ACC112 (cell line): ENCODE results near the gene ADRB2.

Source experiments
- H2AFZ ChIP-seq: fragments of 200-600 bp; sonication (generic); one replicate; pipeline ENCODE4 v1.6.0; 2017; ENCODE audit warnings: antibody characterized with exemption, low read length; ENCODE audit not compliant: unreplicated experiment
- H3K27ac ChIP-seq: fragments of 200-600 bp; sonication (generic); 2 replicates; pipeline ENCODE4 v1.5.1; 2014; ENCODE audit warnings: low read depth, mild to moderate bottlenecking, antibody characterized with exemption, low read length, moderate library complexity
- H3K27me3 ChIP-seq: fragments of 200-600 bp; sonication (generic); 2 replicates; pipeline ENCODE4 v1.6.1; 2014; ENCODE audit warnings: mild to moderate bottlenecking, antibody characterized with exemption, low read length, moderate library complexity, mixed read lengths; ENCODE audit not compliant: insufficient read depth
- H3K36me3 ChIP-seq: fragments of 200-600 bp; sonication (generic); 2 replicates; pipeline ENCODE4 v1.6.1; 2016; ENCODE audit warnings: mild to moderate bottlenecking, antibody characterized with exemption, low read length, moderate library complexity, mixed read lengths; ENCODE audit not compliant: insufficient read depth
- H3K4me1 ChIP-seq: fragments of 200-600 bp; sonication (generic); one replicate; pipeline ENCODE4 v1.6.1; 2016; ENCODE audit warnings: low read length, mixed read lengths; ENCODE audit not compliant: insufficient read depth, unreplicated experiment, control insufficient read depth
- H3K4me3 ChIP-seq: fragments of 200-600 bp; sonication (generic); 2 replicates; pipeline ENCODE4 v1.5.1; 2014; ENCODE audit warnings: mild to moderate bottlenecking, low read depth, low read length
- H3K79me2 ChIP-seq: fragments of 200-600 bp; sonication (generic); one replicate; pipeline ENCODE4 v1.6.0; 2016; ENCODE audit warnings: low read length; ENCODE audit not compliant: control insufficient read depth, unreplicated experiment, insufficient read depth

The ADRB2 gene

GRCh38 chr5:148842161-148842560, 15.8 kb downstream of the ADRB2 start:
- no peaks in the 10 kb centered on the region for H3K27me3 ChIP-seq
- H2AFZ ChIP-seq, result no peak overlapping the region
- H3K4me1 ChIP-seq, result peaks cover 49% of the 10 kb centered on the region

DNA sequence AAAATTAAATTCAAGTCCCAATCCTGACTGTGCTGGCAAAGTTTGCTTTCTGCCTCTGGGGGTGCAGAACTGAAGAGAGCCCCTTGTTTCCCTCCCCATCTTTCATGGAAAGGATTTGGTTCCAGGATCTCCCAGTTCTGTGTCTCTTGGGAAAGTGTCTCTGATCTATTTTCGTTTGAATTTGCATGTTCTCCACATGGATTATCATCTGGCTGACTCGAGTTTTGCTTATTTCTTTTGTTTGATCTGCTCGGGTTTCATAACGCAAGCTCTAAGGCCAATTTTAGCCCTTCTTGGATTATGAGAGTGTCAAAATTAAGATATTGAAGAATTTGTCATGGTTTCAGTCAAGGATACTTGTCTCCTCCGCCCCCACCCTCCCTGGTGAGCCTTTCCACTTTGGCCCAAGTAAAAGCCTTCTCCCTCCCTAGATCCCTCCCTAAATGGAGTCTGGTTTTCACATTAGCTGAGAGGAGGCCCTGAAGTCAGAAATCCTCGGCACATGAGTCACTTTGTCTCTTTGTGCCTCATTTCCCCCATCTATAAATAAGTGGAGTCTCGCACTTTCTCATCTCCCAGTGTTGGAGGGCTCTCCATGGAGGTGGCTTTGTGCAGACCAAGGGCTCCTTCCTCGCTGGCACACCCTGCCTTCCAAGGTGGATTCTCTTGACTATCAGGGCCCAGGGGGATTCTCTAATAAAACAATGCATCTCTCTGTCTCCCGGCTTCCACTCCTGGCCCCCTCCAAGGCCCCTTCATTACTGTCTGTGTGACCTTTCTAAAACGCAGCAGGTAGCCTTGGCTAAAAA, 17.3 kb downstream of the ADRB2 start:
- peak overlapping the region; percentile 95 for H2AFZ ChIP-seq
- peaks cover 49% of the 10 kb centered on the region for H3K4me1 ChIP-seq
- H3K4me3 ChIP-seq, result no peak overlapping the region; the same call in 1 of the 2 replicates
- H3K27ac ChIP-seq, result peak overlapping the region; percentile 40; the same call in 1 of the 2 replicates
- H3K27me3 ChIP-seq, result no peaks in the 10 kb centered on the region
- H3K36me3 ChIP-seq, result no peaks in the 10 kb centered on the region
- no peaks in the 10 kb centered on the region for H3K79me2 ChIP-seq

More at GRCh38 chr5:148842161-148842560, 15.8 kb downstream of the ADRB2 start:
- Histone ChIP-seq H3K4me3 (no peak overlapping the region), H3K79me2 (no peaks in the 10 kb centered on the region), H3K36me3 (no peaks in the 10 kb centered on the region), H3K27ac (no peak overlapping the region)

DNA sequence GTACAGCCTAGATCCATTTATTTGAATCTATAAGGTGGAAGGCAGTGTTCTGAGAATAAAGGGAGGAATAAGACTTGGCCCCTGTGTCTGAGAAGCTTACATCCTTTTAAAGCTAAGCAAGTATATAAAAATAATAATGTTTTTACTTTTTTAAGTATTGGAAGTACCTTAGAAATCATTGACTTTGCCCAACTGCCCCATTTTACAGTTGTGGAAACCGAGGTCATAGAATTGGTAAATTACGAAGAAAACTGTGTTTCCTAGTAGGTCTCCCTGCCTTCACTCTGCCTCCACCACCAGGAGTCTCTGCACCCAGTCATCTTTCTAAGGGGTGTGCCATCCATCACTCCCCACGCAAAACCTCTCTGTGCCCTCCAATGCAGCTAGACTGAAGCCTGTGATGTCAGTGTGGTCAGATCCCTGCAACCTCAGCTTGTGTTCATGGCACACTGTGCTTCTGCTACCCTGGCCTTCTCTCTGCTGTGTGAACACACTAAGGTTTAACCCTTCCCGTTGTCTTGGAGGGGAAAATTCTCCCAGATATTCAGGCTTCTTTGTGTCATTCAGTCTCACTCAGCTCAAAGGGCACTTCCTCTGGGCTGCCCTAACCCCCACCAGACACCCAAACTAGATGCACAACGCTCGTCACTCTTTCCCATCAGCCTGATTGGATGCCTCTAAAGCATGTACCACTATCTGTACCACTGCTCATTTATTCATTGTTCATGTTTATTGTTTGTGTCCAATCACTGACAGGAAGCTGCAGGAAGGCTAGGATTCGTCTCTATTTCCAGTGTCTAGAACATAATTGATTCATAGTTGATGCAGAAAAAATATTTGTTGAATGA, 18.2 kb downstream of the ADRB2 start:
- Histone ChIP-seq H2AFZ (no peak overlapping the region), H3K36me3 (no peaks in the 10 kb centered on the region), H3K27me3 (no peaks in the 10 kb centered on the region), H3K4me1 (peaks cover 49% of the 10 kb centered on the region), H3K4me3 (no peak overlapping the region), H3K79me2 (no peaks in the 10 kb centered on the region), H3K27ac (peak overlapping the region; percentile 40; the same call in 1 of the 2 replicates)

DNA sequence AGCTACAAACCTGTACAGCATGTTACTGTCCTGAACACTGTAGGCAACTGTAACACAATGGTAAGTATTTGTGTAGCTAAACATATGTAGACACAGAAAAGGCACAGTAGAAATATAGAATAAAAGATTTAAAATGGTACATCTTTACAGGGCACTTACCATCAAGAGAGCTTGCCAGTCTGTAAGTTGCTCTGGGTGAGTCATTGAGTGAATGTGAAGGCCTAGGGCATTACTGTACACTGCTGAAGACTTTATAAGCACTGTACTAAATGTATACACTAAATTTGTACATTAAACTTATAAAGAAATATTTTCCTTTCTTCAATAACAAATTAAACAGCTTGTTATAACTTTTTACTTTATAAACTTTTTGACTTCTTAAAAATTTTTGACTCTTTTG, 20.5 kb downstream of the ADRB2 start:
- H3K27ac ChIP-seq, result no peak overlapping the region
- no peaks in the 10 kb centered on the region for H3K79me2 ChIP-seq
- no peak overlapping the region for H2AFZ ChIP-seq
- H3K4me1 ChIP-seq, result peaks cover 42% of the 10 kb centered on the region
- H3K27me3 ChIP-seq, result no peaks in the 10 kb centered on the region
- H3K36me3 ChIP-seq, result no peaks in the 10 kb centered on the region
- H3K4me3 ChIP-seq, result no peak overlapping the region

DNA sequence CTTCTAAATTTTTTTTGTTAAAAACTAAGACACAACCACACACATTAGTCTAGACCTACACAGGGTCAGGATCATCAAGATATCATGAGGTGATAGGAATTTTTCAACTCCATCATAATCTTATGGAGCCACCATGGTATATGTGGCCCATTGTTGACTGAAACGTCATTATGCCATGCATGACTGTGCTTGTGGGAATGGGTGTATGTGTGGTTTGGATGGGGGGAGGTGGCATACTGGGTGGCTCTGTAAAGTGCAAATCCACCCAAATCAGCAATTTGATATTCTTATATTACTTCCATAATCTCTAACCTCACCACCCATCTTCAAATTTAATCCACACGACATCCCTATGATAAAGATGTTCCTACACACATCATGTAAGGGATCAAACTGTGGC, 21.0 kb downstream of the ADRB2 start:
- Histone ChIP-seq H3K27ac (no peak overlapping the region), H3K4me1 (peaks cover 40% of the 10 kb centered on the region), H3K4me3 (no peak overlapping the region), H3K36me3 (no peaks in the 10 kb centered on the region), H3K79me2 (no peaks in the 10 kb centered on the region), H2AFZ (no peak overlapping the region), H3K27me3 (no peaks in the 10 kb centered on the region)

- no peak overlapping the region for H3K27ac ChIP-seq
- no peaks in the 10 kb centered on the region for H3K79me2 ChIP-seq
- no peak overlapping the region for H2AFZ ChIP-seq
- no peaks in the 10 kb centered on the region for H3K36me3 ChIP-seq
- no peaks in the 10 kb centered on the region for H3K27me3 ChIP-seq
- H3K4me1 ChIP-seq, result peaks cover 29% of the 10 kb centered on the region
- no peak overlapping the region for H3K4me3 ChIP-seq
Measured at GRCh38 chr5:148848393-148849031, 22.1 kb downstream of the ADRB2 start.

GRCh38 chr5:148849461-148849860, 23.1 kb downstream of the ADRB2 start:
- H3K27me3 ChIP-seq, result no peaks in the 10 kb centered on the region
- H3K4me1 ChIP-seq, result peaks cover 22% of the 10 kb centered on the region
- no peaks in the 10 kb centered on the region for H3K79me2 ChIP-seq
- no peaks in the 10 kb centered on the region for H3K36me3 ChIP-seq
- H3K4me3 ChIP-seq, result no peak overlapping the region
- H2AFZ ChIP-seq, result no peak overlapping the region
- H3K27ac ChIP-seq, result no peak overlapping the region

GRCh38 chr5:148850836-148851235, 24.4 kb downstream of the ADRB2 start:
- Histone ChIP-seq H3K4me3 (no peak overlapping the region), H3K27me3 (no peaks in the 10 kb centered on the region), H3K79me2 (no peaks in the 10 kb centered on the region), H3K4me1 (peaks cover 11% of the 10 kb centered on the region), H3K27ac (no peak overlapping the region), H2AFZ (no peak overlapping the region), H3K36me3 (no peaks in the 10 kb centered on the region)

- Histone ChIP-seq H3K27me3 (no peaks in the 10 kb centered on the region), H2AFZ (no peak overlapping the region), H3K79me2 (no peaks in the 10 kb centered on the region), H3K27ac (no peak overlapping the region), H3K4me1 (no peaks in the 10 kb centered on the region), H3K36me3 (no peaks in the 10 kb centered on the region), H3K4me3 (no peak overlapping the region)
Measured at GRCh38 chr5:148853868-148854267, 27.5 kb downstream of the ADRB2 start.

DNA sequence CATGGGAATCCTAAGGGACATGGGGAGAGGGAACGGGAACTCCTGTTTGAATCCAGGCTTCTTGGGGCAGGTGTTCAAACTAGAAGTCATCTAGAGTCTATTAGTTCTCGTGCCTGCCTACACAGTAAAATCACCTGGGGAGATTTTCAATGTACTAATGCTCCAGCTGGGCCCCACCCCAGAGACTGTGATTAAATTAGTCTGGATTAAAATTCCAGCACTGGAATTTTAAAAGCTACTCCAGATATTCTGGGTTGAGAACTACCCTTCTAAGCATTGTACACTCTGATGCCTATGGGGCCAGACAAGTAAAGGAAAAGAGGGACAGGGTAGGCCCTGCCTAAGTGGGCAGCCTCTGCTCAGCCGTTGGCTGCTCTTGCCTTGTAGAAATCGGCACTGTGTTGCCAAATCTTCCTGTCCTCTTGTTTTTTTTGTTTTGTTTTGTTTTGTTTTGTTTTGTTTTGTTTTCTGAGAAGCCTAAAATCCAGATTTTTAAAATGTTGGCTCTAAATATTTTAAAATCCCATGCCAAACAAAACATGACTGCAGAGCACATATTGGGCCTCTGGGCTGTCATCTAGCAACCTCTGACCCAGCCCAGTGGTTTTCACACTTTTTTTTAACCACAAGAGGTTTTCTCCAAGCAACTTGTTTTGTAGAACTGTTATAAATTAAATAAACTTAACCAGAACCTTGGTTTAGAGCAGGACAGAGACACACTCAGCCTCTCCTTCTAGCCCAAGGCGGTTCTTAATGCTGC, 29.0 kb downstream of the ADRB2 start:
- no peaks in the 10 kb centered on the region for H3K27me3 ChIP-seq
- H3K4me1 ChIP-seq, result no peaks in the 10 kb centered on the region
- H3K79me2 ChIP-seq, result no peaks in the 10 kb centered on the region
- no peak overlapping the region for H3K4me3 ChIP-seq
- no peaks in the 10 kb centered on the region for H3K36me3 ChIP-seq
- no peak overlapping the region for H3K27ac ChIP-seq
- no peak overlapping the region for H2AFZ ChIP-seq
